ENCODE measurements around the gene CACNA1C. TPM values are rescaled to one million over a fixed set of nuclear protein-coding genes. Genes with fewer than 3 reads are reported as not detected.

Gene CACNA1C
- total RNA-seq, 1 donor from 2014 or later = 15.6 TPM

- no peak overlapping the region for H3K4me3 ChIP-seq
- TF ChIP-seq CTCF (IDR thresholded peaks at IDR 0.05) = no peak
- DNase-seq = no peak
- H3K4me1 ChIP-seq = peaks cover 8% of the 10 kb centered on the region
- no peaks in the 10 kb centered on the region for H3K9me3 ChIP-seq
- ATAC-seq = no peak
- no peaks in the 10 kb centered on the region for H3K36me3 ChIP-seq
- intact Hi-C loops (cut with DNase I) = no loop called here
- no peak overlapping the region for H3K27ac ChIP-seq
- no peaks in the 10 kb centered on the region for H3K27me3 ChIP-seq
These were observed 194.3 kb downstream of the CACNA1C start for GRCh38 chr12:2247120-2247519.

- H3K27ac ChIP-seq = no peak overlapping the region
- no peak for ATAC-seq
These were observed 194.8 kb downstream of the CACNA1C start for GRCh38 chr12:2247596-2247995.

GRCh38 chr12:2248087-2248900 lies 195.5 kb downstream of the CACNA1C start:
- no peak overlapping the region for H3K4me3 ChIP-seq
- ATAC-seq (no peak), DNase-seq (no peak)
- no peak overlapping the region for H3K27ac ChIP-seq
- no peaks in the 10 kb centered on the region for H3K27me3 ChIP-seq
- no peak for TF ChIP-seq CTCF (IDR thresholded peaks at IDR 0.05)
- intact Hi-C loops (cut with DNase I) = no loop called here
- no peaks in the 10 kb centered on the region for H3K9me3 ChIP-seq
- peaks cover 8% of the 10 kb centered on the region for H3K4me1 ChIP-seq
- H3K36me3 ChIP-seq = no peaks in the 10 kb centered on the region

More at GRCh38 chr12:2247596-2247995, 194.8 kb downstream of the CACNA1C start:
- intact Hi-C loops (cut with DNase I) = no loop called here
- no peak for DNase-seq
- peaks cover 8% of the 10 kb centered on the region for H3K4me1 ChIP-seq
- no peaks in the 10 kb centered on the region for H3K27me3 ChIP-seq
- no peak for TF ChIP-seq CTCF (IDR thresholded peaks at IDR 0.05)
- H3K36me3 ChIP-seq = no peaks in the 10 kb centered on the region
- H3K4me3 ChIP-seq = no peak overlapping the region
- H3K9me3 ChIP-seq = no peaks in the 10 kb centered on the region

- Histone ChIP-seq H3K9me3 (no peaks in the 10 kb centered on the region), H3K4me3 (no peak overlapping the region), H3K36me3 (no peaks in the 10 kb centered on the region), H3K27me3 (no peaks in the 10 kb centered on the region), H3K4me1 (peaks cover 7% of the 10 kb centered on the region), H3K27ac (no peak overlapping the region)
- no peak for TF ChIP-seq CTCF (IDR thresholded peaks at IDR 0.05)
- DNase-seq = no peak
- ATAC-seq = no peak
- intact Hi-C loops (cut with DNase I) = no loop called here
These were observed 196.2 kb downstream of the CACNA1C start for GRCh38 chr12:2248901-2249381.

GRCh38 chr12:2250797-2251196 lies 198.0 kb downstream of the CACNA1C start:
- no peak overlapping the region for H3K27ac ChIP-seq

More at GRCh38 chr12:2250797-2251196, 198.0 kb downstream of the CACNA1C start:
- intact Hi-C loops (cut with DNase I) = no loop called here
- Histone ChIP-seq H3K36me3 (no peaks in the 10 kb centered on the region), H3K27me3 (no peaks in the 10 kb centered on the region), H3K4me1 (no peaks in the 10 kb centered on the region), H3K4me3 (no peak overlapping the region), H3K9me3 (no peaks in the 10 kb centered on the region)
- TF ChIP-seq CTCF (IDR thresholded peaks at IDR 0.05) = no peak
- ATAC-seq (no peak), DNase-seq (no peak)

Measured in upper lobe of right lung (tissue), 1 donor.